CD14-positive monocyte (primary cell): ENCODE results near the gene ARID1B. TPM values are rescaled to one million over a fixed set of nuclear protein-coding genes. Genes with fewer than 3 reads are reported as not detected.

Source experiments
- DNase-seq, 3 donors: peaks; one replicate each; pipeline ENCODE4 v3.0.0-alpha.2; 2011 to 2022
- H2AFZ ChIP-seq: 2 replicates; pipeline ENCODE4 v1.6.0; 2012; ENCODE audit warnings: mild to moderate bottlenecking, low read depth, low read length, inconsistent platforms; ENCODE audit not compliant: insufficient read depth, poor library complexity, severe bottlenecking
- H3K27ac ChIP-seq, 2 donors: 1 replicate in 1 of 2; 2 replicates in 1 of 2; pipeline ENCODE4 v1.5.1; 2012 to 2013; ENCODE audit warnings: low read length in 2 of 2, control low read depth in 1 of 2, inconsistent platforms in 1 of 2, low read depth in 1 of 2, mild to moderate bottlenecking in 1 of 2
- H3K27me3 ChIP-seq, 2 donors: one replicate each; pipeline versions ENCODE4 v1.6.0 to v1.6.1; 2011 to 2013; ENCODE audit warnings: low read length in 2 of 2; ENCODE audit not compliant: control insufficient read depth in 2 of 2, insufficient read depth in 2 of 2
- H3K36me3 ChIP-seq, 2 donors: replicated peaks in 1 of 2; 1 replicate in 1 of 2; 2 replicates in 1 of 2; pipeline versions ENCODE4 v1.5.1 to v1.6.1; 2012 to 2013; ENCODE audit warnings: low read length in 2 of 2, control low read depth in 1 of 2, inconsistent platforms in 1 of 2, mild to moderate bottlenecking in 1 of 2; ENCODE audit not compliant: insufficient read depth in 2 of 2, control insufficient read depth in 1 of 2
- H3K4me1 ChIP-seq, 2 donors: 1 replicate in 1 of 2; 2 replicates in 1 of 2; pipeline versions ENCODE4 v1.5.1 to v1.6.1; 2012 to 2013; ENCODE audit warnings: low read length in 2 of 2, control low read depth in 1 of 2, inconsistent platforms in 1 of 2, mild to moderate bottlenecking in 1 of 2, moderate library complexity in 1 of 2; ENCODE audit not compliant: insufficient read depth in 2 of 2, control insufficient read depth in 1 of 2
- H3K4me2 ChIP-seq: replicated peaks from 2 replicates; pipeline ENCODE3; 2012; ENCODE audit warnings: low read length, moderate library complexity, mild to moderate bottlenecking; ENCODE audit not compliant: poor library complexity, severe bottlenecking; ENCODE audit errors: extremely low read depth
- H3K4me3 ChIP-seq, 3 experiments: fragments of 200-600 bp in 1 of 3; sonication (generic) in 1 of 3; replicated peaks in 1 of 3; 1 replicate in 2 of 3; 2 replicates in 1 of 3; pipeline ENCODE4 v1.5.1; 2011 to 2013; ENCODE audit warnings: low read length in 3 of 3, mild to moderate bottlenecking in 3 of 3, control low read depth in 2 of 3, low read depth in 2 of 3, inconsistent platforms in 1 of 3, moderate library complexity in 1 of 3
- H3K79me2 ChIP-seq: 2 replicates; pipeline ENCODE4 v1.6.0; 2012; ENCODE audit warnings: mild to moderate bottlenecking, control low read depth, inconsistent platforms, low read length, moderate library complexity; ENCODE audit not compliant: insufficient read depth
- H3K9ac ChIP-seq: 2 replicates; pipeline ENCODE4 v1.6.0; 2017; ENCODE audit warnings: low read length, mild to moderate bottlenecking; ENCODE audit not compliant: insufficient read depth, poor library complexity, severe bottlenecking
- H3K9me3 ChIP-seq, 2 donors: replicated peaks in 1 of 2; 1 replicate in 1 of 2; 2 replicates in 1 of 2; pipeline versions ENCODE4 v1.5.1 to v1.6.1; 2012 to 2013; ENCODE audit warnings: low read length in 2 of 2, control low read depth in 1 of 2; ENCODE audit not compliant: control insufficient read depth in 1 of 2, insufficient read depth in 1 of 2
- H4K20me1 ChIP-seq: 2 replicates; pipeline ENCODE4 v1.6.0; 2012; ENCODE audit warnings: mild to moderate bottlenecking, low read length, control low read depth, moderate library complexity; ENCODE audit not compliant: insufficient read depth
- H3K27ac Mint-ChIP-seq, 7 donors: one replicate each; pipeline ENCODE4 v1.8.0; 2020; ENCODE audit warnings: mild to moderate bottlenecking in 7 of 7, mixed read lengths in 7 of 7, moderate library complexity in 6 of 7, inconsistent platforms in 2 of 7
- H3K27me3 Mint-ChIP-seq, 3 donors: one replicate each; pipeline ENCODE4 v1.8.0; 2021 to 2022; ENCODE audit warnings: low read depth in 3 of 3, mild to moderate bottlenecking in 3 of 3, mixed read lengths in 3 of 3, moderate library complexity in 3 of 3, inconsistent platforms in 1 of 3
- H3K36me3 Mint-ChIP-seq, 2 donors: one replicate each; pipeline ENCODE4 v1.8.0; 2020; ENCODE audit warnings: mixed read lengths in 2 of 2, inconsistent platforms in 1 of 2, mild to moderate bottlenecking in 1 of 2
- H3K4me1 Mint-ChIP-seq: one replicate; pipeline ENCODE4 v1.8.0; 2020; ENCODE audit warnings: mild to moderate bottlenecking, mixed read lengths
- H3K4me3 Mint-ChIP-seq, 2 donors: one replicate each; pipeline ENCODE4 v1.8.0; 2020; ENCODE audit warnings: mild to moderate bottlenecking in 2 of 2, mixed read lengths in 2 of 2, moderate library complexity in 1 of 2
- H3K9me3 Mint-ChIP-seq, 7 donors: one replicate each; pipeline ENCODE4 v1.8.0; 2020 to 2022; ENCODE audit warnings: mixed read lengths in 7 of 7, mild to moderate bottlenecking in 6 of 7, moderate library complexity in 6 of 7, inconsistent platforms in 2 of 7
- WGBS: methylation state at CpG from one replicate; pipeline ENCODE4 v1.1.5; 2013; ENCODE audit warnings: missing lambda C conversion rate; ENCODE audit not compliant: insufficient coverage; 5-methylcytosine and 5-hydroxymethylcytosine counted together
- intact Hi-C, 2 donors: fragments of 100-400 bp; cut with micrococcal nuclease; formaldehyde crosslinking; loops; one replicate each; pipeline versions ENCODE4 v1.15.0 to v1.15.1; 2023
- polyA plus RNA-seq, 3 donors: library from polyadenylated mRNA; depleted of rRNA in 1 of 3; unstranded in 2 of 3; stranded (reverse) in 1 of 3; fragments of 300-500 nt in 2 of 3; fragments of >200 nt in 1 of 3; fragmentation: Illumina TruSeq in 2 of 3; gene quantifications; 1 replicate in 2 of 3; 2 replicates in 1 of 3; pipeline ENCODE4 v1.2.3, GENCODE V29; 2012 to 2021
- TF ChIP-seq, protein P1 (sequence below): fragments of 200-600 bp; IDR thresholded peaks from one replicate; pipeline ENCODE4 v1.8.0; 2022; ENCODE audit warnings: antibody characterized with exemption, mild to moderate bottlenecking

The ARID1B gene
- polyA plus RNA-seq, 3 donors, result 3.2 to 22.1 (median 3.8) TPM

- Mint-ChIP-seq H3K27me3 (no peaks in the 10 kb centered on the region), H3K9me3 (peaks cover 0 to 3% (median 0%) of the 10 kb centered on the region in 7 donors), H3K4me3 (no peak overlapping the region), H3K36me3 (peaks cover 4% of the 10 kb centered on the region in 2 donors), H3K4me1 (peaks cover 60% of the 10 kb centered on the region), H3K27ac (peak overlapping the region in 2 of 7 donors; percentile 20 to 33)
- H3K4me2 ChIP-seq, result no peak overlapping the region
- no peaks in the 10 kb centered on the region for H3K9me3 ChIP-seq
- H3K27me3 ChIP-seq, result no peaks in the 10 kb centered on the region
- peaks cover under 1 to 2% of the 10 kb centered on the region in 2 donors for H3K36me3 ChIP-seq
- H3K4me3 ChIP-seq, result no peak overlapping the region
- DNase-seq, result no peak
- H2AFZ ChIP-seq, result no peak overlapping the region
- no peak overlapping the region for H3K27ac ChIP-seq
- TF ChIP-seq, protein P1, sequence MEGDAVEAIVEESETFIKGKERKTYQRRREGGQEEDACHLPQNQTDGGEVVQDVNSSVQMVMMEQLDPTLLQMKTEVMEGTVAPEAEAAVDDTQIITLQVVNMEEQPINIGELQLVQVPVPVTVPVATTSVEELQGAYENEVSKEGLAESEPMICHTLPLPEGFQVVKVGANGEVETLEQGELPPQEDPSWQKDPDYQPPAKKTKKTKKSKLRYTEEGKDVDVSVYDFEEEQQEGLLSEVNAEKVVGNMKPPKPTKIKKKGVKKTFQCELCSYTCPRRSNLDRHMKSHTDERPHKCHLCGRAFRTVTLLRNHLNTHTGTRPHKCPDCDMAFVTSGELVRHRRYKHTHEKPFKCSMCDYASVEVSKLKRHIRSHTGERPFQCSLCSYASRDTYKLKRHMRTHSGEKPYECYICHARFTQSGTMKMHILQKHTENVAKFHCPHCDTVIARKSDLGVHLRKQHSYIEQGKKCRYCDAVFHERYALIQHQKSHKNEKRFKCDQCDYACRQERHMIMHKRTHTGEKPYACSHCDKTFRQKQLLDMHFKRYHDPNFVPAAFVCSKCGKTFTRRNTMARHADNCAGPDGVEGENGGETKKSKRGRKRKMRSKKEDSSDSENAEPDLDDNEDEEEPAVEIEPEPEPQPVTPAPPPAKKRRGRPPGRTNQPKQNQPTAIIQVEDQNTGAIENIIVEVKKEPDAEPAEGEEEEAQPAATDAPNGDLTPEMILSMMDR, result no peak
- peaks cover 95% of the 10 kb centered on the region for H3K79me2 ChIP-seq
- peaks cover 99% of the 10 kb centered on the region for H4K20me1 ChIP-seq
- intact Hi-C loops, result no loop called here
- no peak overlapping the region for H3K9ac ChIP-seq
- peaks cover 25 to 40% of the 10 kb centered on the region in 2 donors for H3K4me1 ChIP-seq
- 86% methylated on average over 2 of the region's 3 CpGs for WGBS
Measured at GRCh38 chr6:156868385-156868784, 91.2 kb downstream of the ARID1B start.

DNA sequence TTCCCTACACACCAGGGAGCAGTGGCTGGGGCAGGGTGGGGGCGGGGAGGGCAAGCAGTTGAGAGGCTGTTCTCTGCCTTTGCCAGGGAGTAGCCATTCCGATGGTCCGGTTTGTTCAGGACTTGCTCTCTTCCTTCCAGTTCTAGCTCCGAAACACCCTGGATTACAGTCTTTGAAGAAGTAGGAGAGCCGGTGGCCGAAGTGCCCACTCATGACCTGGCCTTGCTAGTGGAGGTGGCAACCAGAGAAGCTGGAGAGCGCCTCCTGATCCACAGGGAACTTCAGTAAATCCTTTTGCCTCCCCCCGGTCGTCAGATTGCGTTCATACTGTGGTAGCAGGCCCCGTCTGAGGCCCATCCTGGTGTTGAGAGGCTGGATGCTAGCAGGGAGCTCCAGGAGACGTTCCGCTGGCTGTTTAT is 92.8 kb downstream of the ARID1B start:
- Histone ChIP-seq H2AFZ (no peak overlapping the region), H3K4me2 (no peak overlapping the region), H3K9ac (no peak overlapping the region), H3K27ac (peak overlapping the region in 1 of 2 donors; percentile 48), H3K36me3 (peaks cover 4 to 11% of the 10 kb centered on the region in 2 donors), H3K9me3 (no peaks in the 10 kb centered on the region), H3K4me3 (no peak overlapping the region), H4K20me1 (peaks cover 99% of the 10 kb centered on the region), H3K27me3 (no peaks in the 10 kb centered on the region), H3K4me1 (peaks cover 20 to 27% of the 10 kb centered on the region in 2 donors), H3K79me2 (peaks cover 95% of the 10 kb centered on the region)
- peak overlapping the region in 2 of 7 donors; percentile 42 to 68 for H3K27ac Mint-ChIP-seq
- H3K9me3 Mint-ChIP-seq, result peaks cover 0 to 2% (median 0%) of the 10 kb centered on the region in 7 donors
- H3K4me3 Mint-ChIP-seq, result no peak overlapping the region
- peaks cover 15% of the 10 kb centered on the region in 2 donors for H3K36me3 Mint-ChIP-seq
- no peak for DNase-seq
- TF ChIP-seq, protein P1, result no peak
- intact Hi-C loops, result no loop called here
- WGBS, result 87% methylated on average over 12 of the region's 13 CpGs
- no peaks in the 10 kb centered on the region for H3K27me3 Mint-ChIP-seq
- peaks cover 54% of the 10 kb centered on the region for H3K4me1 Mint-ChIP-seq
